SU-DHL-6 (cell line): ENCODE data around the gene APOL4.
"Not testable (repeated sequence)": the region's sequence is repeated elsewhere in the genome, so short reads cannot be mapped to it uniquely, and the experiment has no call there.

Experiments
- H2AFZ ChIP-seq: fragments of 200-600 bp; sonication (generic); 2 replicates; pipeline ENCODE4 v1.6.1; 2014; ENCODE audit warnings: low read depth, mild to moderate bottlenecking, moderate library complexity, mixed read lengths, antibody characterized with exemption, low read length; ENCODE audit not compliant: severe bottlenecking
- H3F3A ChIP-seq: fragments of 200-600 bp; shearing (Covaris generic); 2 replicates; pipeline ENCODE4 v1.6.0; 2016; ENCODE audit warnings: antibody characterized with exemption, mild to moderate bottlenecking; ENCODE audit not compliant: insufficient read depth
- H3K27ac ChIP-seq: fragments of 200-600 bp; sonication (generic); 2 replicates; pipeline ENCODE4 v1.5.1; 2016; ENCODE audit warnings: low read depth, mild to moderate bottlenecking, low read length, moderate library complexity, mixed read lengths
- H3K27me3 ChIP-seq: fragments of 200-600 bp; sonication (generic), shearing (Covaris generic); 2 replicates; pipeline ENCODE4 v1.6.0; 2014; ENCODE audit warnings: mild to moderate bottlenecking, low read length
- H3K36me3 ChIP-seq: fragments of 200-600 bp; sonication (generic); 2 replicates; pipeline ENCODE4 v1.6.1; 2014; ENCODE audit warnings: mild to moderate bottlenecking, low read length, mixed read lengths
- H3K4me2 ChIP-seq: fragments of 300-600, 200-600 bp; shearing (Covaris generic), sonication (generic); 2 replicates; pipeline ENCODE4 v1.6.0; 2014; ENCODE audit warnings: low read length, low read depth, mild to moderate bottlenecking; ENCODE audit not compliant: poor library complexity, severe bottlenecking
- H3K4me3 ChIP-seq: fragments of 200-600 bp; sonication (generic); 2 replicates; pipeline ENCODE4 v1.5.1; 2014; ENCODE audit warnings: antibody characterized with exemption, low read length, mild to moderate bottlenecking, mixed read lengths; ENCODE audit not compliant: insufficient read depth, poor library complexity, severe bottlenecking
- H3K79me2 ChIP-seq: fragments of 200-600 bp; sonication (generic); 2 replicates; pipeline ENCODE4 v1.6.1; 2014; ENCODE audit warnings: mild to moderate bottlenecking, low read length, moderate library complexity; ENCODE audit not compliant: insufficient read depth
- H3K9ac ChIP-seq: fragments of 200-600 bp; sonication (generic); 2 replicates; pipeline ENCODE4 v1.7.0; 2014; ENCODE audit warnings: mild to moderate bottlenecking, low read length
- H3K9me2 ChIP-seq: fragments of 200-600 bp; sonication (generic); replicated peaks from 2 replicates; pipeline ENCODE4 v1.6.1; 2014; ENCODE audit warnings: low read length; ENCODE audit not compliant: insufficient read depth
- H3K9me3 ChIP-seq: fragments of 200-600 bp; sonication (generic); 2 replicates; pipeline ENCODE4 v1.6.1; 2014; ENCODE audit warnings: low read length, mixed read lengths; ENCODE audit not compliant: insufficient read depth
- H4K20me1 ChIP-seq: fragments of 200-600 bp; sonication (generic); 2 replicates; pipeline ENCODE4 v1.6.1; 2014; ENCODE audit warnings: low read depth, mild to moderate bottlenecking, antibody characterized with exemption, low read length, moderate library complexity, mixed read lengths
- CTCF ChIP-seq: fragments of 200-600 bp; sonication (generic); IDR thresholded peaks from one replicate; pipeline ENCODE4 v1.5.1; 2017; ENCODE audit warnings: antibody characterized with exemption, mild to moderate bottlenecking, low read length, moderate library complexity; ENCODE audit not compliant: insufficient read depth, poor library complexity, severe bottlenecking
- EZH2phosphoT487 ChIP-seq: fragments of 200-600 bp; sonication (generic), shearing (Covaris generic); conservative IDR thresholded peaks from 2 replicates; pipeline ENCODE4 v1.6.1; 2018; ENCODE audit warnings: mild to moderate bottlenecking, antibody characterized with exemption, low read length, moderate library complexity, mixed read lengths

The APOL4 gene

GRCh38 chr22:36228944-36229343, 27.3 kb upstream of the APOL4 start:
- TF ChIP-seq EZH2phosphoT487 (no peak), CTCF (no peak)
- H3K79me2 ChIP-seq: no peaks in the 10 kb centered on the region
- no peaks in the 10 kb centered on the region for H3K9me2 ChIP-seq
- no peak overlapping the region for H3K9ac ChIP-seq
- H3K27me3 ChIP-seq: no peaks in the 10 kb centered on the region
- H3K27ac ChIP-seq: no peak overlapping the region
- H2AFZ ChIP-seq: no peak overlapping the region
- H3K9me3 ChIP-seq: no peaks in the 10 kb centered on the region
- H3F3A ChIP-seq: no peaks in the 10 kb centered on the region
- no peaks in the 10 kb centered on the region for H4K20me1 ChIP-seq
- H3K36me3 ChIP-seq: no peaks in the 10 kb centered on the region
- no peak overlapping the region for H3K4me3 ChIP-seq
- no peak overlapping the region for H3K4me2 ChIP-seq

GRCh38 chr22:36228369-36228768, 26.8 kb upstream of the APOL4 start:
- H3K79me2 ChIP-seq, H3K27me3 ChIP-seq, H3K9ac ChIP-seq, H3K9me3 ChIP-seq, H2AFZ ChIP-seq, H3K4me2 ChIP-seq, H3K36me3 ChIP-seq, H3K4me3 ChIP-seq, H3F3A ChIP-seq, H4K20me1 ChIP-seq, H3K9me2 ChIP-seq, H3K27ac ChIP-seq: not testable (repeated sequence)

- no peaks in the 10 kb centered on the region for H3K9me2 ChIP-seq
These were observed 26.2 kb upstream of the APOL4 start for GRCh38 chr22:36227806-36228205.

GRCh38 chr22:36227396-36227795, 25.8 kb upstream of the APOL4 start:
- H3K4me3 ChIP-seq: no peak overlapping the region
- H3K27me3 ChIP-seq: no peaks in the 10 kb centered on the region
- no peaks in the 10 kb centered on the region for H4K20me1 ChIP-seq
- H3K27ac ChIP-seq: no peak overlapping the region
- H3K9me3 ChIP-seq: no peaks in the 10 kb centered on the region
- no peak for TF ChIP-seq EZH2phosphoT487
- TF ChIP-seq CTCF: no peak
- no peak overlapping the region for H3K9ac ChIP-seq
- H3K36me3 ChIP-seq: no peaks in the 10 kb centered on the region
- no peaks in the 10 kb centered on the region for H3F3A ChIP-seq
- no peaks in the 10 kb centered on the region for H3K9me2 ChIP-seq
- H2AFZ ChIP-seq: no peak overlapping the region
- H3K4me2 ChIP-seq: no peak overlapping the region
- H3K79me2 ChIP-seq: no peaks in the 10 kb centered on the region

More at GRCh38 chr22:36227806-36228205, 26.2 kb upstream of the APOL4 start:
- no peak overlapping the region for H3K9ac ChIP-seq
- no peaks in the 10 kb centered on the region for H3K27me3 ChIP-seq
- no peaks in the 10 kb centered on the region for H4K20me1 ChIP-seq
- no peaks in the 10 kb centered on the region for H3F3A ChIP-seq
- TF ChIP-seq EZH2phosphoT487 (no peak), CTCF (no peak)
- H3K9me3 ChIP-seq: no peaks in the 10 kb centered on the region
- H3K27ac ChIP-seq: no peak overlapping the region
- H3K4me2 ChIP-seq: no peak overlapping the region
- no peak overlapping the region for H3K4me3 ChIP-seq
- no peak overlapping the region for H2AFZ ChIP-seq
- no peaks in the 10 kb centered on the region for H3K36me3 ChIP-seq
- H3K79me2 ChIP-seq: no peaks in the 10 kb centered on the region
